NCI-H146 treated with DMSO at 0.1 percent for 48 hours (cell line): ENCODE data around the gene GRM4.
A peak's percentile ranks its signal among the peaks of the same experiment; 100 is the strongest.

ENCODE experiments used
- DNase-seq: peaks from one replicate; lab custom pipeline; 2025; ENCODE audit not compliant: unreplicated experiment; lab: John Stamatoyannopoulos, UW

Gene GRM4

DNA sequence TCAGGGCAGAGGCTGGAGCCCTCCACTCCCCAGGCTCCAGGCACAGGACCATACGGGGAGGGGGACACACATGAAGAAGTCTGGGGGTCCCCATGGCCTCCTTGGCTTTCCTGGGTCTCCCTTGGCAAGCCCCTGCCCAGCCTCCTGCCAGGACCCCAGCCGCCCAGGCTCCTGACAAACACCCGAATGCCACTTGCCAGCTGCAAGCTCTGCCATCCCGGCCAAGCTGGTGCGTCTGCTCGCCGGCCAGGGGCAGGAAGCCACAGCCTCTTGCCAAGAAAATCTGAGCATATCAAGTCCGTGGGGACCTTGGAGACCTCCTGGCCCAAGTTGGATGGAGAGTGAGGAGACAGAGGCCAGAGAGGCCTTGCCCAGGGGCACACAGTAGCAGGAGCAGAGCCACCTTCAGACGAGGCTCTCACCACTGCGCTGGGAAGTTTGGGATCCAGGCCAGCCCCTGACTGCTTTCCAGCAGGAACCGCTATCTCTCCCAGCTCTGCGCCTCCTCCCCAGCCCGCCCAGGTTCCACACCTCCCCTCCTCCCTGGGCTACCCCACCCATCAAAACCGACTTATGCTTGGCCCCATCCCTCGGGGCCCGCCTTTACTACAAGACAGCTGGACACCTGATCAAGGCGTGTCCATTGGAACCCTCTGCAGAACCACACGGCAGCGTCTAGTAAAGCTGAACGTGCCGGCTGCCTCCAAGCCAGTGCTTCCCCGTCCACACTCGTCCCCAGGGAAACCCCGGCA, 80.2 kb downstream of the GRM4 start:
- no peak for DNase-seq

DNA sequence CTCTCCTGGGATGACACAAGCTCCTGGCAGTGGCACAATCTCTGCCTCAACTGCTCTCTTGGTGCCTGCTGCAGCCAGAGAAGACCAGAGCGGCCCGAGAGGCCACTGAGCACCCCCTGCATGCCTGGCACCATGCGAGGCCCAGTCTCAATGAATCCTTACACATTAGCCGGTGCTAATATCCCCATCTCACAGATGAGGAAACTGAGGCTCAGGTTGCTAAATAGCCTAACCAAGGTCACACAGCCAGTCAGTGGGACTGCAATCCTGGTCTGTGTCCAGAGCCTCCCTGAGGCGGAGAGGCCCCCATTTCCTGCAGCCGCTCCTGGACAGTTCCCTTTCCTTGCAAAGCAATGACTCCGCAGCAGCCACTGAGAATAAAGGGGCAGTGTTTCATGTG, 81.2 kb downstream of the GRM4 start:
- DNase-seq, result no peak

DNA sequence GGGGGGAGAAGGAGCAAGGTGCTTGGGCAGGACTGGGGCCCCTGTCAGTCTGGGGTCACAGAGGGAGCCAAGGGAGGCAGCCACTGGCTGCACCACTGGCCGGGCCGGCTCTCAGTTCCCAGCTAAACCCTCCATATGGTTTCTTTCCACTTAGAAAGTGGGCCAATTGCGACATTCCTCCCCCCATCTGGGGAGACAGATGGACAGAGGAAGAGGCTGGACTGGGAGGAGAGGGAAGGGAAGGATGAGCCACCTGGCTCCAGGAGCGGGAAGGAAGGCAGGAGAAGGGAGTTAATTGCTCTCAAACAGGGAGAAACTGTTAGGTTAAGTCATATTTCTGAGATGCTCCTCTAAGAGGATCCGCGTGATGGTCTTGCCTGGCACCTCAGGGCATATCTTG, 82.2 kb downstream of the GRM4 start:
- no peak for DNase-seq

DNA sequence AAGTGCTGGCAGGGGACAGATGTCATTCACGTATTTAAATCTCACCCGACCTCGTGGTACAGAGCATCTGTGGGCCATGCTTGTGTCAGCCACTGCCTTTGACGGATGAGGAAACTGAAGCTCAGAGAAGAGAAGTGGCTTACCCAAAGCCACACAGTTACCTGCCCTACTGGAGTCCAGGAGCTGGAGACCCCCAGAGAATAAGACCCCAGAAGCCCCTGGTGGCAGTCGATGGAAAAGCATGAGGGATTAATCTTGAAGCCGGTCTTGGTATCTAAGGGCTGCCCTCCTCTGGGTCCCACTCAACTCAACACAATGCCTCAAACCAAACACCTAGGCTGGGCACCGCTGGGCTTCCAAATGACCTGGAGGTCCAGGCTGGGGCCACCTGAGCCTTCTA, 83.1 kb downstream of the GRM4 start:
- no peak for DNase-seq

DNA sequence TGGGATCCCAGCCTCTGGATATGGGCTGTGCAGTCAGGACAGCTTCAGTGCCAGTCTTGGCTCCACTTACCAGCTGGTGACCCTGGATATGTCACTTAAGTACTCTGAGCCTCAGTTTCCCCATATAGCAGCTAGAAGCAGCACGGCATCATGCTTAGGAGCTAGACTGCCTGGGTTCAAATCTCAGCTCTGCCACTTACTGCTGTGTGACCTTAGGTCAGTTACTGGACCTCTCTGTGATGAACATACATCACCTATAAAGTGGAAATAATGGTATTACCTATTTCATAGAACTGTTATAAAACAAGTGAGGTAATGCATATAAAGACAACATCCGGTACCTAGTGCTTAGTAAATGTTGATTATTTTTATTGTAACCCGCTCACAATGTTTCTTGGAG, 83.7 kb downstream of the GRM4 start:
- DNase-seq, result no peak

DNA sequence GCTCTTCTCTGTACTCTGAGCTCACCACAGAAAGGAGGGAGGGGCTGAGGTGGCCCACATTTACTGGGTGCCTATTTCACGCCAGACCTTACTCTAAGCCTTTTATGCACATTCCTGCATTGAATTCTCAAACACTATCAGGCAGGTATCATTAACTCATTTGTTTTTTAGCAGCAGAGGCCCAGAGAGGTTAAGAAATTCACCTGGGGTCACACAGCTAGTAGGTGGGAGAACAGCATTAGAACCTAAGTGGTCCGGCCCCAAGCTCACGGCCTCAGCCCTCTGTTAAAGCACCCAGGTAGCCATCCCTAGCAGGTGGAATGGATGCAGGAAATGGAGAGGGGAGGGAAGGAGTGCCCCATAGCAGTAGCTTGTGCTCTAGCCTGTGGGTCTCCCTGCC, 84.5 kb downstream of the GRM4 start:
- DNase-seq, result no peak

DNA sequence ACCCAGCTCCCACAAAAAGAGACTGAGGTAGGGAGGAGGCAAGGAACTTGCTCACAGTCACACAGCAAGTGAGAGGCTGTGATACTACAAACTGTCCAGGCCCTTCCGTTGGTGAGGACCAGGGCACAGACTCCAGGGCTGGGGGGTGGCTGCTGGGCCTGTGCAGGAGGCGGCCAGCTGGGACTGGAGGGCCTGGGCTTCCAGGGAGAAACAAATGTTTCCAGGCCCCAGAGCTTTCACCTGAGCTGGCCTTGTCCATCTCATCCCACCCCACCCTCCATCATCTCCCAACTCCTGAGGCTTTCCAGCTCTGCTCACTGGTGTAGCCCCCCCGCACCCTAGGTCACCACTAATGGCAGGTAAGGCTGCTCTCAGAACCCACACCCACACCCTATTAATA, 86.0 kb downstream of the GRM4 start:
- DNase-seq, result no peak

DNA sequence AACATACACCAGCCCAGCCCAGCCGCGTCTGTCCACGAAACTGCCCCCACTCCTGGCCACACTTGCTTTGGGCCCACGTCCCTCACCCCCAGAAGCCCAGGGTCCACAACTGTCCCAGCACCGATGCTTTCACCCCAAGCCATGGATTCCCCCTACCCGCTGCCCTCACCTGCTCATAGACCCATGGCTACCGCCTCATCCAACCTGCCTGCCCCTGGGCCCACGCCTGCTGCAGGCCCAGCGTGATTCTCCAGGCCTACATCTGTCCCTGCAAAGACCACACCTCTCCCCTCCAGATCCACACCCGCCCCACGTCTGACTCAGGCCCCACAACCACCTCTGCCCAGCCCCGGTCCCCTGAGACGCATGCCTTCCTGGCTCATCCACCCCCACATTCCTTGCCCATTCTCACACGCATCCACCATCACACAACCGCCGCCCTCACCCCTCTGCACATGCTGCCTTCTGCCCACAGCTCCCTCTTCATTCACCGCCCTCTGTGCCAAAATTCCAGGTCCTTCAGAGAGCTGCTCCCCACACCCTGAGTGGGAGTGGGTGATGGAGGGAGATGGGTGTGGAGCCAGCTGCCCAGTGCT, 86.7 kb downstream of the GRM4 start:
- DNase-seq, result no peak

DNA sequence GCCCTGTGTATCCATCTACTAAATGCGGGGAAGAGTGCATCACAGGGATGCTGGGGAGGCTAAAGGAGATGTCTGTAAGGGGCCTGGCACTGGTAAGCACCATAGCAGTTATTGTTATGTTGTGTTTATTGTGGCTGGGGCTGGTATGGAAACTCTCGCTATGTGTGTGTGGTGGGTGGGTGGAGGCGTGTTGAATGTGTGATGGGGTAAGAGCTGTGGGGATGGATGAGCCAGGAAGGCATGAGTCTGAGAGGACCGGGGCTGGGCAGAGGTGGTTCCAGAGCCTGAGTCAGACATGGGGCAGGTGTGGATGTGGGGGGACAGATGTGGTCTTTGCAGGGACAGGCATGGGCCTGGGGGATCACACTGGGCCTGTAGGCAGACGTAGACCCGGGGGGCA, 88.1 kb downstream of the GRM4 start:
- DNase-seq, result no peak

DNA sequence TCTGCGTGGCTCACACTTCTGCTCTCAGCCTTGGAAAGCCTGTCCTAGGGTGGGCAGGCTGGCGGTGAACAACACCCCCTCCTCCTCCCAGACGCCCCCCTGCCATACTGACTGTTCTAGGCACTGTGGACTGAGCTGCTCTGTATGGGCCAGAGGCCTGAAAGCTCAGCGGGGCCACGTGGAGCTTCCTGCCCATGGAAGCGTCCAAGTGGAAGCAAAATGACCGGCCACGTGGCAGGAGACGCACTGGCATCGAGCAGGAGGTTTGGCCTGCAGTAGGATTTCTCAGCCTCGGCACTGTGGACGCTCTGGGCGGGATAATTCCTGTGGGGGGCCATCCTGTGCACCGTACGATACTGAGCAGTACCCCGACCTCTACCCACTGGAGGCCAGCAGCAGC, 88.7 kb downstream of the GRM4 start:
- DNase-seq, result no peak

DNA sequence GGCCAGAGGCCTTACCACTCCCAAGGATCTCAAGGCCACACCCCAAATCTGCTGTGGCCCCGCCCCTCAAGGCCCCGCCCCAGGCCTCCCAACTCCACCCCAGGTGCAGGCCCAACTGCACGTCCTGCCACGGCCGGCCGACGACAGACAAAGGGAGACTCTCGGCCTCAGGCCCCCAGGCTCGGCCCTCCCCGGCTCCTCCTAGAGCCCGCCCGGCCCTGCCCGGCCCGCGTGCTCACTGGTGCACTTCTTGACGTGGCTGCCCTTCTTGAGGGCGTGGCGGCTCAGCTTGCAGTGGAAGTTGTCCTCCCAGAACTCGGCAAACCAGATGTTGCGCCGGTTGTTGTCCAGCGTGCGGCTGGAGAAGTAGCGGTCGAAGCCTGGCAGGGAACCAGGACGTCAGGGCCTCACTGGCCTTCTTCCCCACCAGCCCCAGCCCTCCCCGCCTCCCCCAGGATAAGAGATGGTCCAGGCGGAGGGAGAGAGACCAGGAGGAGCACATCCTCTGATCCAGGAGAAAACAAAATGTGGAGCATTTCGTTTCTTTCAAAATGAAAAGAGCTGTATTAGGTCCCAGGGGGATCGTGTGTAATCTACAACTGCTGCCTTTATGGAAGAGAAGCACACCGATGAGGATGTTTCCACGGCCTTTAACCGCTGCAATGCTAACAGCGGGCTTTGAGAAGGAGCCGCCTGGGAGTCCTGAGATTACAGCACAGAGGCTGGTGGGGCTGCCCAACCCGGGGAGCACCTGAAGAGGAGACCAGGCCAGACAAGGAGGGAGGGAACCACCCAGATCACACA, 89.4 kb downstream of the GRM4 start:
- no peak for DNase-seq

DNA sequence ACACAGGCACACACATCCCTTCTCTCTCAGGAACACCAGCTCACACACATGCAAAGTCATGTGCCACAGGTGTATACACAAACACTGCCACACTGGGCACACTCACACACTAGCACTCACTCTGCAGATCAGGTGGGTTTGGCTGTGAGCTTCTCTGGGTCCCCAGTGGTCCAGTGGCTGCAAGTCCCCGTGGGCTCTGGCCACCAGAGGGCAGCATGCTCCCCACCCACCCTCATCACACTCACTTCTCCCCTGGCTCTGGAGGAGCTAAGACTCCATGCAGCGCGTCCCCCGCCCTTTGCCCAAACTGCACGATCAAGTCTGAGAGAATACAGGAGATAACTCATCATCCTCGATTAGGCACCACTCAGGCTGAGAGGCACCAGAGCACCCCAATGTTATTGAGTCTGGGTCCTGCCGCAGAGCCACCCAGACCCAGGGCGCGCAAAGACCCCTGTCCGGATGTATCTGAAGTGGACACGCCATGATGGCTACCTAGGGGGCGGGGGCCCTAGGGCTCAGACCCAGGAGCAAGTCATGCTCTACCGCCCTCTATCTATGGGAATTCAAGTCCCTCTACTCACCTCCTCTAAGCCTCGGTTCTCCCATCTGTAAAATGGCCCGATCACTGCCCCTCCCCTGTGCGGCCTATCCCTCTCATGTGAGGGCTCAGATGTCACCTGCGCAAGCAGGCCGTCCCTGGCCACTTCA, 90.5 kb downstream of the GRM4 start:
- peak; percentile 35 for DNase-seq

DNA sequence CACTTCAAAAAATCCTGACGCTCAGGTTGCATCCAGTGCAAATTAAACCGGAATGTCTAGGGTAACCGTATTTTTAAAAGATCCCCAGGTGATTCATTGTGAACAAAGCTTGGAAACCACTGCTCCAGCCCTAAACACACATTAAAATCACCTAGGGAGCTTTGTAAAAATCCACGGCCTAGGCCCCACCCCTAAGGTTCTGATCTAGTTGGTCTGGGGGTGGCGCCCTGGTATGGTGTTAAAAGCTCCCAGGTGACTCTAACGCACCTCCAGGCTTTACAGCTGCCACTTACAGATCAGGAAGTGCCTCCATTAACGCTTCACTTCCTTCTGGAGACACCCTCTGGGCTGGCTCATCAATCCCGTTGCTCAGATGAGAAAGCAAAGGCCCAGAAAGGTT, 92.2 kb downstream of the GRM4 start:
- DNase-seq, result peak; percentile 63

DNA sequence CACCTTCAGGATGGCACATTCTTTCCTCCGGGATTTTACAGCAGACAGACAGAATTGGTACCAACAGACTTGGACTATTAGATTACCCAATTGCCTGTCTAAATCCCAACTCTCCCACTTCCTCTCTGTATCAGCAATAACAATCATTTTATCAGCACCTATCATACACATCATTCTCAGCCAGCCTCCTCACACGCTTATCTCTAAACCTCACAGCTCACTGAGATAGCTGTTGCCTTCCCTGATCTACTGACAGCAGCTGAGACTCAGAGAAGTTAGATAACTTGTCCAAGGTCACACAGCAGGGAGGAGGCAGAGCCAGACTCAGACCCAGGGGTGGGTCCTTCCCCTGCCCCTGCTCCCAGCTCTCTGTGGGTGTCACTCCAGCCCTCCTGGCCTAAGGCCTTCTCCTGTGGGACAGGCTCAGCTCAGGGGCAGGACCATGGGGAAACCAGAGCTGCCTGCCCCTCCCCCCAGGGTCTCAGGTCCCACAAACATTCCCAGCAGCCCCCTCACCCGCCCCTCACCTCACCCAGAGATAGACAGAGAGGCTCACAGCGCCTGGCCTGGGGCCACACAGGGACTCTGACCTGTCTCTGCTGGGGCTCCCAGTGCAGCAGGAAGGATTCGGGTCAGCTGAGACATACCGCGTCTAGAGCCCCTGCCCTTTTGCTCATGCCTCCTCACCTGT, 92.8 kb downstream of the GRM4 start:
- no peak for DNase-seq

DNA sequence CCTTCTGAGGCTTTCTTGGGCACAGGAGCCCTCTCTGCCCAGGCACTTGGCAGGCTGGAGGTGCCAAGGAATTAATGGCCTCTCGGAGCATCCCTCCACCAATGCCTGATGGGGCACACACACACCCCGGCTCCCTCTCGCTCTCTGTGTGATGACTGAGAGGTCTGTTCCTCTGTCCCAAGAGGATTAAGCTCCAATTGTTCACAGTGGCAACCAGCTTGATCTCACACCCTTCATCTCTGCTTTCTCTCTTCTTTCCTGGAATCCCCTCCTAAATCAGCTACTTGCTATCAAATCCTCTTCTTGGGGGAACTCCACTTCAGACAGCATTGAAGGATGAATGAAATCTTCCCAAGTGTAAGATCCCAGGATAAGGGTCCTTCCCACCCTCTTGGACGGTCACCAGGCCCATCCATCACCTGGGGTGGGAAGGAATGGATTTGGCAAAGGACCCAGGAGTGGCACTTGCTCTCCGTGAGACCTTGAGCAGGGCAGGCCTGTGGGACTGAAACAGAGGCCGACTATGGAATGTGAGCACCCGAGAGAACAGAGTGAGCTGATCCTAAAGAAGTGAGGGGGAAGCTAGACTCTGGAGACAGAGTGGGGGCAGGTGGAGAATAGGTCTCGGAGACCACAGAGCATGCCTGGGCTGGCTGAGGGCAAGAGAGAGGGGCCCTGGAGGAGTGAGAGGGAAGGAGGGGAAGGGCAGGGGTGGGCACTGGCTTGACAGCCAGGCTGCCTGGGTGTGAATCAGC, 93.6 kb downstream of the GRM4 start:
- no peak for DNase-seq

DNA sequence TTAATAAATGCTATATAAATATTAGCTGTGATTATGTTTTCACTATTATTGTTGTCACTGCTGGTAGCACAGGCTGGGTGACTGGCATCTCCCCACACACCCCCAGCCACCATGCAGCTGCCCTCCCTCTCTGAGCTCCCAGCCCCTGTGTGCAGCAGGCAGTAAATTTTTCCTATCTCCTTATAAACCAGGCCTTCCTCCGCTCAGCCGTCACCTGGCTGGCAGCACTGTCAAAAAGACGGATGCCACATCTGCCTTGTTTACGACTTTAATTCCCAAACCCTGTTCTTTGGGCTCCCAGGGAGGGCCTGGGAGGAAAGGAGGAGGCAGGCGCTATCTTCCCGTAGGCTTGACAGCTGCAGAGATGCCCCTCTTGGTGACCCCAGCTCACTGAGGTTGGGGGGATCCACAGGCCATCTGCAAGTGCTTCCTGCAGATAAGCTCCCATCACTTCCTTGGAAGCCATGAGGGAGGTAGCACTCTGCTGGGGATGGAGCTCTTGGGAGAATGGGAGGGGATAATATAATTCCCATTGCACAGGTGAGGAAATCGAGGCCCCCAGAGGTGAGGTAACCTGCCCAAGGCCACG, 94.5 kb downstream of the GRM4 start:
- DNase-seq, result no peak

DNA sequence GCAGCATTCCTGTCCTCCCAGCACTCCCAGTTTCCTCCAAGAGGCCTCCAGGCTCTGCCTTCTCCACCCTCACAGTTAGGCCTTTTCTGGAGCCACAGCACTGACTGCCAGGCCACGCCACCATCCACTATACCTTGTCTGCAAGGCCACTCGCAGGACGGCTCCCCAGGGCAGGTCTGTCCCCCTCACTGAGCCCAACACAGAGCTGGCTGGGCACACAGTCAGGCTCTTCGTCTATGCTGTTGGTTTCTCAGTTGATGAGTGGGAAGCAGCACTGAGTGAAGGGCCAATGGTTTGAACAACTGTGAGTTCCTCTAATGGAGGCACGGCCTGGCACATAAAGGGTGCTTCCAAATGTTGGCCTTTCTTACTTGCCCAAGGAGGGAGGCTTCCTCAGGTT, 95.2 kb downstream of the GRM4 start:
- DNase-seq, result no peak

DNA sequence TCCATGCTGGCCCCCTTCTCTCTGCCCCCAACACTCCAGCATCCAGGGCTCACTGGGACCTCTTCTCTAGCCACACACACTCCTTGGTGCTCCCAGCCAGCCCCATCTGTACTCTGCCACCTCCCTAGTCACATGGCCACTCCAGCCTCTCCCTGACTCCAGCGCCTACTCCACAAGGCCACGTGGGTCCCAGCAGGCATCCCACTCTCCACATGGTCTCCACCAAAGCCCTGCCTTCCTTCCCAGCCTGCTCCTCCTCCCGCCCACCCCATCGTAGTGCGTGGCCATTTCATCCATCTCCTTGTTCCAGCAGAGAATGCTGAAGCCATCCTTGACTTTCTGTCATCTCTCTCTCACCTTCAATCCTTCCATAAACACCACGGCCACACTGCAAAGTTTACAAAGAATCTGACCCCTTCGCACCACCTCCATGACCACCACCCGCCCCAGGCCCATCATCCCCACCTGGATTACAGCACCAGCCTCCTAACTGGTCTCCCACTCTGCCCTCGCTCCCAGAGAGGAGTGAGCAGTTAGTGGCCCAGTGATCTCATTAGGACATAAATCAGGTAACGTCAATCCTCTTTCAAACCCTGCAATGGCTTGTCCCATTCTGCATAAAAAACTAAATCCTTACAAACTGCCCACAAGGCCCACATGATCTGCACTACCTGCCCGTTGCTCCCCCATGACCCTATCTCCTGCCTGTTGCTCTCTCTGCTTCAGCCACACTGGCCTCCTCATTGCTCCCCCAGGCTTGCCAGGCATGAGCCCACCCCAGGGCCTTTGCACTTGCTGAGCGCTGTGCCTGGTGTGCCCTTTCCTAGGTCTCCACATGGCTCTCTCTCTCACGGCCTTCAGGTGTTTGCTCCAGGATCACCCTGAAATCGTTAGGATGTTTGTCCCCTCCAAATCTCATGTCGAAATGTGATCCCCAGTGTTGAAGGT, 96.2 kb downstream of the GRM4 start:
- DNase-seq, result no peak
